Central memory CD4-positive, alpha-beta T cell (primary cell): ENCODE results near the gene PPFIA3.
A peak's percentile ranks its signal among the peaks of the same experiment; 100 is the strongest.
"Not testable (repeated sequence)": the region's sequence is repeated elsewhere in the genome, so short reads cannot be mapped to it uniquely, and the experiment has no call there.

Experiments
- DNase-seq: peaks from one replicate; pipeline ENCODE4 v3.0.0; 2022

PPFIA3 gene

GRCh38 chr19:49103331-49104085, 15.8 kb upstream of the PPFIA3 start:
- no peak for DNase-seq

GRCh38 chr19:49104229-49104864, 15.0 kb upstream of the PPFIA3 start:
- no peak for DNase-seq

GRCh38 chr19:49106648-49107135, 12.7 kb upstream of the PPFIA3 start:
- peak; percentile 54 for DNase-seq

GRCh38 chr19:49107625-49108459, 11.5 kb upstream of the PPFIA3 start:
- DNase-seq = no peak

- no peak for DNase-seq
Measured at GRCh38 chr19:49109051-49109450, 10.3 kb upstream of the PPFIA3 start.

DNA sequence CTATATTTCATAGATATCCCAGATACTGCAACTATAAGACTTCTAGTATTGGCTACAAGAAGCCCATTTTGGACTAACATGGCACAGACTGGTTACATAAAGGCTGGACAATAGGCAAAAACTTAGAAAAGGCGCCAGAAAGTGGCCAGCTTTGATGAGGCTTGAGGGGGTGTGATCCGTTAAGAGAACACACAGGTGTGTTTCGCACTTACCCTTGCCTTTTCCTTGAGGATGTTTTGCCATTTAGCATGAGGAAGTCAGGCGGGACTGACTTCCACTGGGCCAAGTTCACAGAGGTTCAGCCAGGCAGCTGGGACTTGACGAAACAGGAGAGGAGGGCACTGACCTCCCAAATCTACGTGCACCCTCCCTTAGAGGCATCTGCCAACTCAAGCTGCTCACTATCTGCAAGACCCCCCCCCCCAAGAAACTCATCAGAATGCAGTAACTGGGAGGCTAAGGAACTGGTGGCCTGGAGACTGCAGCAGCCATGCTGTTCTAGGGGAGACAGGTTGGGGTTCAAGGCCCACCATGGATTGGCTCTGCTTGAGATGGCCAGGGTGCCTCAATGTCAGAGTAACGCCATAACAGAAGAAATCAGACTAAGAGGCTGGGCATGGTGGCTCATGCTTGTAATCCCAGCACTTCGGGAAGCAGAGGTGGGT, 9.6 kb upstream of the PPFIA3 start:
- no peak for DNase-seq

GRCh38 chr19:49110567-49110966, 8.8 kb upstream of the PPFIA3 start:
- no peak for DNase-seq

- DNase-seq = no peak
Measured at GRCh38 chr19:49111218-49111998, 7.9 kb upstream of the PPFIA3 start.

DNA sequence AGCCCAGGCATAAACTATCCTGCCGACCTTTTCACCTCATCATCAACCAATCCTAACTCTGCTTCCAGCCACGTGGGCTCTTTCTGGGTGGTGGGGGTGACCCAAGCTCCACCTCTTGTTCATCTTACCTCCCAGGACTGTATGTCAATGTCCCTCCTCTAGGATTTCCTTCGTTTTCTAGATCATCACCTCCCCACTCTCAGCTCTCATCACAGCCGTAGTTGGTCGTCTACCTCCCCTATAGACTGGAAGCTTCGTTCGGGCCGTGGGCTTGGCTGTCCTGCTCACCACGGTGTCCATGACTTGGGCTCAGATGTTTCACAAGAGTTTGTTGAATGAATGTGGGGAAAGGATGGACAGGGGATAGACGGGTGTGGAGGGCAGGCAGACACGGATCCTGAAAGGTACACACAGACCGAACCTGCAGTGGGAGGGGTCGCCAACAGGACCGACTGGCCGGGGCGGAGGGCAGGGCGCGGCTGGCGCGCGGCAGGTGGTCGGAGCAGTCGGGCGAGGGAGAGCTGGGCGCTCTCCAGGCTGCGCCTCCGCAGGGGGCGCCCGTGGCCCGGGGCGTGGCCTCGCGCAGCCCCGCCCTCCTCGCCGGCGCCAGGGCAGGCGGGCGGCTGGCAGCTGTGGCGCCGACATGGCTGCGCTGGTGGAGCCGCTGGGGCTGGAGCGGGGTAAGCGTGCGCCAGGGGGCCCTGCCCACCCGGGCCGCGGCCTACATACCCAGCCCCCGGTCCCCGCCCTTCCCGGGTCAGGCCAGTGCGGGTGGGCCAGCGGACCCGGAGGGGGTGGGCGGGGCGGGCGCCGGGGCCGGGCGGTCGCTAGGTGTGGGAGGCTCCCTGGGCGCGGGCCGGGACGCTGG, 5.3 kb upstream of the PPFIA3 start, which contains the start of gene LIN7B:
Gene LIN7B (plus strand): TSS at position 609 of the 868 bp plus-strand sequence. CDS start 35 bp downstream, at position 644.
- DNase-seq = peak; percentile 80

GRCh38 chr19:49114630-49115363, 4.5 kb upstream of the PPFIA3 start:
- peak; percentile 30 for DNase-seq

DNA sequence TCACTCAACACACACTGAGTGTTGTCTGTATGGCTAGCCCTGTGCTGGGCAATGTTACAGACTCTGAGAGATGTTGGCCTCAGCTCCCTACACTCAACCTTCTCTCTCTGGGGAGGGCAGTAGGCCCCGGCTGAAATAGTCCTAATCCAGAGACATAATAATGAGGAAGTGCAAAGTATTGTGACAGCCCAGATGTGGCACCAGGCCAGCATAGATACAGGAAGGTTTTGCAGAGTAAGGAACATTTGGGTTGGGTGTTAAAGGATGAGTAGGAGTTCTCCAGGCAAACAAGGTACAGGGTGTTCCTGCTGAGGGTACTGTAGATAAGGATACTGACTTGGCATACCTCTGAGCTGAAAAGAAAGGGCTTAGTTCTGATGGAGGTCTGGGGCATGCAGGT, 2.8 kb upstream of the PPFIA3 start:
- no peak for DNase-seq

DNA sequence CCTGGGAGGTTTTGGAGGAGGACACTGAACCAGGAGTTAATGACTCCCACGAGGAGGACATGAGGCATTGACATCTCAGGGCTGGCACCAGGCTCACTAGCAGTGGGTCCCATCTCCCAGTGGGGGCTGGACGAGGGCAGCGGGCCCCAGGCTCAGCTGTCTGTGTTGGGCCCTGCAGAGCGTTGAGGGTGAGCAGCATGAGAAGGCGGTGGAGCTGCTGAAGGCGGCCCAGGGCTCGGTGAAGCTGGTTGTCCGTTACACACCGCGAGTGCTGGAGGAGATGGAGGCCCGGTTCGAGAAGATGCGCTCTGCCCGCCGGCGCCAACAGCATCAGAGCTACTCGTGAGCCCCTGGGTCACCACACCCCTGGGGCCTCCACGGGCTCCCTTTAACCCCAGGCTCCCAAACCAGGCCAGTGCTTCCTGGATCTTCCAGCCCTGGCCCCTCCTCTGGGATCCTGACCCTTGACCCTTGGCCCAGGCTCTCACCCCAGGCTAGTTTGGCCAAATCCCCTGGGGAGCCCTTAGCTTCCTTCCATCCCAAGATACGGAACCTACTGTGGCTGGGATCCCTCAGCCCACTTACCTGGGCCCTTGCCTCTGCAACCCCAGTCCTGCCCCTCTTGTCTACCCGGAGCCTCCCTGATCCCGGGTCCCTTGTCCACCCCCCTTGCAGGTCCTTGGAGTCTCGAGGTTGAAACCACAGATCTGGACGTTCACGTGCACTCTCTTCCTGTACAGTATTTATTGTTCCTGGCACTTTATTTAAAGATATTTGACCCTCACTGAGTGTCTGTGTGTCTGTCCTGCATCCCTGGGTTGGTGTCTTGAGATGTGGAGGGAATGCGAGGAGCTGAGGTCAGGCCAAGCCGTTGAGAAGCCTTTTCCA, 1.4 kb upstream of the PPFIA3 start:
- no peak for DNase-seq

GRCh38 chr19:49118565-49119410, 556 bp upstream of the PPFIA3 start, which contains the start of gene C19orf73:
C19orf73 (minus strand) TSS chr19:49119143; CDS start chr19:49119022, 121 bp downstream.
- peak; percentile 95 for DNase-seq

DNA sequence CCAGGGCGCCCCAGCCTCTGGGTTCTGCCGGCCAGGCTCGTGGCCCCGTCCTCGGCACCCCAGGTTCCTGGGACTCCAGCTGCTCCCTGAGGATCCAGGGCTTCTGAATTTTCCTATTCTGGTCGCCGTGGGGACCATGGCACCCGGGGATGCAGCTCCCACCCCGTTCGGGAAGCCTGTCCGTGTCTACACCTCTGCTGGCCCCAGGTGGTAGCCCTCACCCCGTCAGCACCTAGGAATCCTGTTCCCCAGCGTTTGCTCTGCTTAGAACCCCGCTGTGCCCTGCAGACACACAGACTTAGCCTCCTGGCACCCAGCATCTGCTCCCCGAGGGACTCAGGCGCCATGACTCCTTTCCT, 960 bp downstream of the PPFIA3 start:
- DNase-seq = no peak

- DNase-seq = no peak
Measured at GRCh38 chr19:49120868-49121267, 1.5 kb downstream of the PPFIA3 start.

- not testable (repeated sequence) for DNase-seq
Measured at GRCh38 chr19:49121841-49122240, 2.5 kb downstream of the PPFIA3 start.

DNA sequence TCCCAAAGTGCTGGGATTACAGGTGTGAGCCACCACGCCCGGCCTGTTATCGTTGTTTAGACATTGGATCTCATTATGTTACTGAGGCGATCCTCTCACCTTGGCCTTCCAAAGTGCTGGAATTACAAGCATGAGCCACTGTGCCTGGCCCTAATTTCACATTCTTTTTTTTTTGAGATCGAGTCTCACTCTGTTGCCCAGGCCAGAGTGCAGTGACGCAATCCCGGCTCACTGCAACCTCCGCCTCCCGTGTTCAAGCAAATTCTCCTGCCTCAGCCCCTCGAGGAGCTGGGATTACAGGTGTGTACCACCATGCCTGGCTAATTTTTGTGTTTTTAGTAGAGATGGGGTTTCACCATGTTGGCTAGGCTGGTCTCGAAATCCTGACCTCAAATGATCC, 3.9 kb downstream of the PPFIA3 start:
- not testable (repeated sequence) for DNase-seq
